Stimulated activated CD8-positive, alpha-beta memory T cell treated with anti-CD3 and anti-CD28 coated beads, Interleukin-15, amount 100 ng/mL, for 4 hours (primary cell): Measurements from ENCODE around the gene IL17RD.

Experiments used
- DNase-seq, 2 donors: peaks; one replicate each; pipeline ENCODE4 v3.0.0-alpha.2; 2020; ENCODE audit warnings: low read depth in 2 of 2

Gene IL17RD

GRCh38 chr3:57068437-57069089 is 96.6 kb downstream of the IL17RD start:
- no peak for DNase-seq

- no peak for DNase-seq
These were observed 98.7 kb downstream of the IL17RD start for GRCh38 chr3:57066471-57066870.

- DNase-seq, result no peak
These were observed 99.6 kb downstream of the IL17RD start for GRCh38 chr3:57065588-57065987.

GRCh38 chr3:57064572-57064971 is 100.6 kb downstream of the IL17RD start:
- DNase-seq, result no peak

- DNase-seq, result no peak
These were observed 101.2 kb downstream of the IL17RD start for GRCh38 chr3:57064001-57064400.

- no peak for DNase-seq
These were observed 102.1 kb downstream of the IL17RD start for GRCh38 chr3:57063032-57063431.

- no peak for DNase-seq
These were observed 103.0 kb downstream of the IL17RD start for GRCh38 chr3:57062101-57062631.

GRCh38 chr3:57061556-57061955 is 103.6 kb downstream of the IL17RD start:
- DNase-seq, result no peak

GRCh38 chr3:57060089-57060821 is 104.9 kb downstream of the IL17RD start, which contains the start of gene SPATA12:
TSS of gene SPATA12 (plus strand) at chr3:57060664. CDS start at chr3:57073695, 13,031 bp downstream.
- DNase-seq, result no peak

- no peak for DNase-seq
These were observed 105.7 kb downstream of the IL17RD start for GRCh38 chr3:57059411-57059810.

- DNase-seq, result no peak
These were observed 107.8 kb downstream of the IL17RD start for GRCh38 chr3:57057351-57057750.

GRCh38 chr3:57053122-57053521 is 112.0 kb downstream of the IL17RD start:
- DNase-seq, result no peak

- no peak for DNase-seq
These were observed 112.5 kb downstream of the IL17RD start for GRCh38 chr3:57052662-57053061.

- DNase-seq, result no peak
These were observed 116.4 kb downstream of the IL17RD start for GRCh38 chr3:57048728-57049127.

GRCh38 chr3:57048052-57048671 is 117.0 kb downstream of the IL17RD start:
- no peak for DNase-seq

GRCh38 chr3:57046101-57046765 is 118.9 kb downstream of the IL17RD start:
- DNase-seq, result no peak

GRCh38 chr3:57043518-57043917 is 121.6 kb downstream of the IL17RD start:
- no peak for DNase-seq

- DNase-seq, result no peak
These were observed 123.5 kb downstream of the IL17RD start for GRCh38 chr3:57041674-57042073.
